HG03045 (cell line): ENCODE results near the gene LSP1.

ENCODE experiments used
- ATAC-seq: cut with Tn5 transposase; IDR thresholded peaks from one replicate; pipeline ENCODE4 v1.9.1; 2021; ENCODE audit warnings: mild to moderate bottlenecking, moderate library complexity; ENCODE audit not compliant: unreplicated experiment

Gene LSP1

GRCh38 chr11:1824221-1825038, 28.5 kb upstream of the LSP1 start:
- no peak for ATAC-seq

- ATAC-seq: no peak
These were observed 27.7 kb upstream of the LSP1 start for GRCh38 chr11:1825039-1825740.

- ATAC-seq: no peak
These were observed 27.0 kb upstream of the LSP1 start for GRCh38 chr11:1825785-1826451.

GRCh38 chr11:1826552-1827094, 26.3 kb upstream of the LSP1 start:
- no peak for ATAC-seq

GRCh38 chr11:1827095-1827813, 25.6 kb upstream of the LSP1 start:
- ATAC-seq: no peak

GRCh38 chr11:1827931-1828330, 25.0 kb upstream of the LSP1 start:
- ATAC-seq: no peak

GRCh38 chr11:1828542-1828941, 24.3 kb upstream of the LSP1 start:
- no peak for ATAC-seq

- ATAC-seq: no peak
These were observed 23.7 kb upstream of the LSP1 start for GRCh38 chr11:1829039-1829820.

GRCh38 chr11:1830004-1830321, 22.9 kb upstream of the LSP1 start:
- no peak for ATAC-seq

- ATAC-seq: no peak
These were observed 22.3 kb upstream of the LSP1 start for GRCh38 chr11:1830322-1831223.

GRCh38 chr11:1831338-1832210, 21.3 kb upstream of the LSP1 start:
- ATAC-seq: no peak

- no peak for ATAC-seq
These were observed 20.5 kb upstream of the LSP1 start for GRCh38 chr11:1832211-1832919.

GRCh38 chr11:1832920-1833295, 20.0 kb upstream of the LSP1 start:
- no peak for ATAC-seq

- no peak for ATAC-seq
These were observed 18.7 kb upstream of the LSP1 start for GRCh38 chr11:1834062-1834610.

- ATAC-seq: no peak
These were observed 17.9 kb upstream of the LSP1 start, which contains the start of gene SYT8 for GRCh38 chr11:1834779-1835670. Gene SYT8 (plus strand): TSS chr11:1834990. CDS start chr11:1835106, 116 bp downstream.

GRCh38 chr11:1835671-1836010, 17.2 kb upstream of the LSP1 start:
- no peak for ATAC-seq
